ELF-1 (cell line): ENCODE measurements around the gene SECTM1.
"Not testable (repeated sequence)": the region's sequence is repeated elsewhere in the genome, so short reads cannot be mapped to it uniquely, and the experiment has no call there.

Experiments used
- DNase-seq: peaks from one replicate; pipeline ENCODE4 v3.0.0-alpha.2; 2016; ENCODE audit warnings: low read depth, low spot score

Gene SECTM1

GRCh38 chr17:82333279-82334171 lies at the start of gene SECTM1:
Gene SECTM1 (minus strand): TSS chr17:82333766. CDS start chr17:82327240, 6,526 bp downstream.
- no peak for DNase-seq

- no peak for DNase-seq
Measured at GRCh38 chr17:82382933-82383255, 49.3 kb upstream of the SECTM1 start.

- not testable (repeated sequence) for DNase-seq
Measured at GRCh38 chr17:82382220-82382932, 48.8 kb upstream of the SECTM1 start.

- DNase-seq = not testable (repeated sequence)
Measured at GRCh38 chr17:82381703-82382009, 48.1 kb upstream of the SECTM1 start.

DNA sequence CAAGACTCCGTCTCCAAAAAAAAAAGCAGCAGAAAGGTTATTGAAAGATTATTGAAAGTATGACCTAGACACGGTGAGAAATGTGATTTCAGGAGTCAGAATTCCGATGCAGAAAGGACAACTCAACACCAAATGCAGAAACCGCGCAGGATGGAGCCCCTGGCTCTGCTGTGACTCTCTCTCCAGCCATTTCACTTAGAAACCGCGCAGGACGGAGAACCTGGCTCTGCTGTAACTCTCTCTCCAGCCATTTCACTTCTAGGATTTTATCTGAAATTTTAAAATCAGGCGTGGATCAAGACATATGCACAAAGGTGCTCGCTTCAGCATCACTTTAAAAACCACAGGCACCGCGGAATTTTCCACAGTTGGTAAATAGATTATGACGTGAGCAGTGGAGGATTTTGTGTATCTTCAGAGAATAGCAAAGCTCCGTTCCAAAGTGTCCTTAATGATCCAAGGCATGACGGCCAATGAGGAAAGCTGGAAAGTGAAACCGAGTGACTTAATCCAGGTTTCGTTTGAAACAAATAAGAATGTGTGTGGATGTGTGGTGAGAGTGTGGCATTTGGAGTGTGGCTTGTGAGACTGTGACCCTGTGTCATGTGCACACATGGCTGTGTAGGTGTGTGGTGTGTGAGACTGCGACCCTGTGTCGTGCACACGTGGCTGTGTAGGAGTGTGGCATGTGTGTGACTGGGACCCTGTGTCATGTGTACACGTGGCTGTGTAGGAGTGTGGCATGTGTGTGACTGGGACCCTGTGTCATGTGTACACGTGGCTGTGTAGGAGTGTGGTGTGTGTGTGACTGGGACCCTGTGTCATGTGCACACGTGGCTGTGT lies 47.5 kb upstream of the SECTM1 start:
- no peak for DNase-seq

GRCh38 chr17:82378741-82379021 lies 45.1 kb upstream of the SECTM1 start:
- DNase-seq = no peak

DNA sequence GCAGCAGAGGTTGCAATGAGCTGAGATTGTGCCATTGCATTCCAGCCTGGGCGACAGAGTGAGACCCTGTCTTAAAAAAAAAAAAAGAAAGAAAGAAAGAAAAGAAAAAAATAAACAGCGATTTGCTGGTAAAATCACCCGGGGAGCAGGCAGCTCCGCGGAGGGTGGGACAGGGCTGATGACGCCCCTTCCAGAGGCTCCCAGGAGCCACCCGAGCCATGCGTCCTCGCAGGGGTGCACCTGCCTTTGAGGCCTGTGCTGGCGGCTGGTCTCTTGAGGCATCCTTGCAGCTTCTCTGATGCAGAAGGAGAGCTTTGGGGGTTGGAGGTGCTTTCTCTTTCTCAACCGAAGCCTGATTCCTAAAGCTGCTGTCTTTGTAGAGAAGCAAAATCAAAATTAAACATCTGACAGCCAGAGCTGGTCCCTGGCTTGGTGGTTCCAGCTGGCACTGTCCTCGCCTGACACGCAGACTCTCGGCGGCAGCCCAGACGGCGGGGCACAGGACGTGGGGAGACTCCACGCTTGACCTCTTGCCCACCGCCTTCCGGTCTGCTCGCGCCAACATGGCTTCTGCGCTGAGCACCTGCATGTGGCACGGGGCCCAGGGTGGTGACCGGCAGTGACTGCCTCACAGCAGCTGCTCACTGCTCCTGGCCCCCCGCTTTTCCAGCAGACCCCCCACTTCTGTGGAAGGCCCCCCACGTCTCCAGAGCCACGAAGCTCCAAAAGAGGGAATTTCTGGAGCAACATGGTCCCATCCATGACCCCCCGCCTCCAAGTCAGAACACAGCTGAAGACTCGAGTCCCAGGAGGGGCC lies 44.6 kb upstream of the SECTM1 start:
- DNase-seq = no peak

- DNase-seq = not testable (repeated sequence)
Measured at GRCh38 chr17:82377294-82377693, 43.7 kb upstream of the SECTM1 start.

DNA sequence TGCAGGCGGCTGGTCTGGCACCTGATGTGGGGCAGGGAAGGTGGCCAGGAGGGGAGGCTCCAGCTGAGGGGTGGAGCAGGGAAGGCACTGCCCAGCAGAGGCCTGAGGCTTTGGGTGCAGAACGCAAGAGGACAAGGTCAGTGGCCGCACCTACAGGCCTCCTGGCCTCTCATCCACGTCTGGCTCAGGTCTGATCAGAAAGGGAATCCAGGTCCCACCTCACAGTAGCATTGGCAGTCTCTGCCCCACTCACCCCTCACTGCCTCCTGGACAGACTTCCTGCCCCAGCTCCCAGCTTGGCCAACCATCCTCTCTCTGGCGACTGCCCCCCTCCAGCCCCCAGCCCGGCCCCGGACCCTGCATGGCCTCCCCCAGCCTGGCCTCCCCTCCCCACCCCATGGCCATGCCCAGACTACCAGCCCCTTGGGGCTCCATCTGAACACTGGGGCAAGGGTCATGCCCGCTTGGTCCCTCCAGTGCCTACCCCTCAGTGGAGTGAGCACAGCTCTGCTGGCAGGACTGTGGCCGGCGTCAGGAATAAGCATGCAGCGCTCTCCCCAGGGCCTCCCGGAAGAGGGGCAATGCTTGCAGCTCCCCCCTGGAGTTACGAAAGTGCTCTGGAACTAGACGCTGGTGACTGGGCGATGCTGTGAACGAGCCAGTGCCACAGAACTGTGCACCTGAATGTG lies 42.6 kb upstream of the SECTM1 start:
- DNase-seq = no peak

DNA sequence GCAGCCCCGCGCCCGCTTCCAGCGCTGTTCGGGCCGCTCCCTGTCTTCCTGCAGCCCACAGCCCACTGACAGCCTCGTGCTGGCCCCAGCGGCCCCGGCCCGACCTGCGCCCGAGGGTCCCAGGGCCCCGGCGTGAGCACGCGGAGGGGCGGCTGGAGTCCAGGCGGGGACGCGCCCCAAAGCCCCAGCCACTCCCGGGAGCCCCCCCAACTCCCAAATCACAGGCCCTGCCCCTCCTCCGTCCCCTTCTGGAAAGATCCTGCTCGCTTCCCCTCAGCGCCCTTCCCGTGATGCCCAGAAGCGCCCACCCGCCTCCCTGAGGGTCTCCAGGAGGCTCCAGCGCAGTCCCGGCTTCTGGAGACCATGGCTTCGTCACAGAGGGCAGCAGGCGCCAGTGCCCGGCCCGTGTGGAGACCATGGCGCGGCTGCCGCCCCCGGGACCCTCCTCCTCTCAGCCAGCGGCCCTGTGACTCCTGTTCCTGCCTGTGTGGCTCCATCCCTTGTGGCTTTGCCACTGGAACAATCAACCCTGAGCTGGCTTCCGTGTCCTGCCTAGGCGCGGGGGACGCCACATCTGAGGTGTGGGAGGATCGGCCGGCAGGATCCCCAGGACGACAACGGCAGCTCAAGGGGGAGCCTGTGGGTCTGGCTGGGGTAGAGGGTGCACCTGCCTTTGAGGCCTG lies 41.9 kb upstream of the SECTM1 start:
- no peak for DNase-seq

- DNase-seq = no peak
Measured at GRCh38 chr17:82374626-82375331, 41.2 kb upstream of the SECTM1 start.

- no peak for DNase-seq
Measured at GRCh38 chr17:82373731-82374625, 40.4 kb upstream of the SECTM1 start.

- not testable (repeated sequence) for DNase-seq
Measured at GRCh38 chr17:82373072-82373452, 39.5 kb upstream of the SECTM1 start.

DNA sequence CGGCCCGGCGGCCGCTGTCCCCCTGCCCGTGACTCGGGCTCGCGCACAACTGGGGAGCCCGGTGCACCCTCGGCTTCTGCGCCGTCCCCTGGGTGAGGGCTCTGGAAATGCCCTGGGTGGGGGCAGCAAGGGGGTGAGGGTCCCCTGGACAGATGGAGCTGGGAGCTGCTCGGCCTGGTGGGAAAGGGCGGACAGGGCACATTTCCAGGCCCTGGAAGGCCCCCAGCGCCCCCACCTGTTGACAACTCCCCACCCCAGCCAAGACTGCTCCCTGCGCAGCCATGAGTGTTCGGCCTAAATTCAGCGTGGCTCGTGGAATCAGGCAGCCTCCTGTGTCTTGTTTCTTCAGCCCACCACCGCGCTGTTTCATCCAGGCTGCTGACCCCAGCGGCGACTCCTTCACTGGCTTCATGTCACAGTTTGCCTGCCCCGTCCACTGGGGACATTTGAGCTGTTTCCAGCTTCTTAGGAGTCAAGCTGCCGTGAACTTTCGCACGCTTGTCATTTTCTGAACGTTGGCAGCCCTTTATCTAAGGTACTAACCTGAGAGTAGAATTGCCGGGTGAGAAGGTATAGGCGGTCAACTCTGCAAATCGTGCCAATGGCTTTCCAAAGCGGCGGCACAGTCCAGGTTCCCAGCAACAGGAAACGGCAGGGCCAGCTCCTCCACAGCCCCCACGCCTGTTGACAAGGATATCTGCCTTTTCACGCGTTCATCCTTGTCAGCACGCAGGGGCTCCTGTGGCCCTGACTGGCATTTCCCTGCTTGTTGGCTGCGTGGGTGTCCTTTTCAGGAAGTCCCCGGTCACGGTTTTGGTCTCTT lies 38.9 kb upstream of the SECTM1 start:
- DNase-seq = no peak

GRCh38 chr17:82371333-82372248 lies 38.0 kb upstream of the SECTM1 start, which contains the start of gene UTS2R:
Gene UTS2R (plus strand): TSS chr17:82371765. CDS start chr17:82374325, 2,560 bp downstream.
- no peak for DNase-seq

GRCh38 chr17:82370471-82371332 lies 37.1 kb upstream of the SECTM1 start:
- peak; percentile 26 for DNase-seq
